ENCODE results near the gene COP1. TPM values are rescaled to one million over a fixed set of nuclear protein-coding genes. Genes with fewer than 3 reads are reported as not detected.

Gene COP1
- total and polyA plus RNA-seq, 2 of the 4 experiments (the other 2 are of a cell fraction) = 17.8 to 35.0 TPM

DNA sequence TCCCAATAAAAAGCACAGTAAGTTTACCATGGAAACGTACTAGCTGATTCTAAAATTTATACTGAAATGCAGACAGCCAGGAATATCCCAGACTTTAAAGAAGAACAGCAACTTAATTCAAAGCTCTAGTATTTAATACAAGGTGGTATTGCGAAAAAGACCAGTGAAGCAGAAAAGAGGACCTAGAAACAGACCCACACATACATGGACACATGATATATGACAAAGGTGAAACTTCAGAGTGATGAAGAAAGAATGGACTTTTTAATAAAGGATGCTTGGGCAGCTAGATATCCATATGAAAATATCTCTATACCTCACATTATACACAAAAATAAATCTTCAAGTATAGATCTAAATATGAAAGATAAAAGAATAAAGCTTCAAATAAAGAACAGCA is 62.6 kb downstream of the COP1 start (continued):
- TF ChIP-seq CHD1 (IDR thresholded peaks at IDR 0.05; ENCODE audit: low read depth, low read length) = no peak
- no peak for TF ChIP-seq RFX5 (IDR thresholded peaks at IDR 0.05; ENCODE audit: low read depth, low read length)
- TF ChIP-seq SMC3 (IDR thresholded peaks at IDR 0.05; ENCODE audit: low read depth, low read length) = no peak
- no peak for TF ChIP-seq FOS (IDR thresholded peaks at IDR 0.05; ENCODE audit: low read depth, low read length)

DNA sequence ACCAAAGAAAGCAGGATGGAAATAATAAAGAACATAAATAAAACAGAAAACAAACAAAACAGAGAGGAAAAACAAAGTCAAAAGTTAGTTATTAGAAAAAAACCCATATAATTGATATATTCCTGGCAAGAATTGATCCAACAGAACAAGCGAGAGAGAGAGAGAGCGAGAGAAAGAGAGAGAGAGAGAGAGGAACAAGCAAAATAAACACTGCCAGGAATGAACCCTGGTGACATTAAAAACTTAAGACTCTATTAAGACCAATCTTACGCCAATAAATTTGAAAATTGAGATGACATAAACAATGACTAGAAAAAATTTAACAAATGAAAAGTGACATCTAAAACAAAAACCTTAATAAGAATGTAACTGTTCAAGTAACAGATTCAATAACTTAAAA is 64.1 kb downstream of the COP1 start:
- intact Hi-C loops (cut with micrococcal nuclease) = no loop called here

More for the DNA sequence above, 64.1 kb downstream of the COP1 start:
- BruUV-seq (replicated peaks) = no TSS peak
- Histone ChIP-seq H3K4ac (ENCODE audit: low read depth, low read length) (no peak overlapping the region), H2BK120ac (ENCODE audit: low read depth, low read length) (no peak overlapping the region), H4K8ac (ENCODE audit: low read depth in 2 of 2, low read length in 2 of 2) (no peak overlapping the region), H3K9ac (ENCODE audit: low read depth, low read length) (no peak overlapping the region), H3K4me2 (ENCODE audit: low read depth, low read length) (no peak overlapping the region), H3K27me3 (ENCODE audit: control insufficient read depth, insufficient read depth, low read length) (no peaks in the 10 kb centered on the region), H3K36me3 (ENCODE audit: control insufficient read depth, insufficient read depth, low read length) (peaks cover 2% of the 10 kb centered on the region), H3K56ac (ENCODE audit: extremely low read depth, insufficient read depth, low read length) (no peak overlapping the region), H3K4me3 (ENCODE audit: insufficient read depth, low read depth, low read length) (no peak overlapping the region), H2BK5ac (ENCODE audit: low read depth, low read length, poor library complexity, severe bottlenecking) (no peak overlapping the region), H3K79me1 (ENCODE audit: low read depth in 1 of 2, low read length in 2 of 2) (peaks cover 23 to 33% of the 10 kb centered on the region in 2 experiments), H3K14ac (replicated peaks; ENCODE audit: low read depth, low read length) (no peak overlapping the region), H2BK20ac (ENCODE audit: low read depth, low read length) (no peak overlapping the region), H4K20me1 (ENCODE audit: insufficient read depth, low read length) (peaks cover 13% of the 10 kb centered on the region; the same call in 1 of the 2 replicates), H2AK9ac (replicated peaks; ENCODE audit: low read depth, low read length, poor library complexity) (no peak overlapping the region), H2BK15ac (ENCODE audit: low read depth, low read length) (no peak overlapping the region), H3K27ac (ENCODE audit: insufficient read depth, low read length) (no peak overlapping the region), H4K91ac (ENCODE audit: insufficient read depth, low read depth, low read length) (no peak overlapping the region), H2AFZ (replicated peaks; ENCODE audit: low read length, poor library complexity) (no peak overlapping the region), H3K18ac (ENCODE audit: low read depth, low read length) (no peak overlapping the region), H4K5ac (ENCODE audit: low read depth, low read length) (no peak overlapping the region), H3K9me1 (ENCODE audit: insufficient read depth, low read length) (0 out of 2 replicates have a peak, but pooled peaks cover 3% of the 10 kb centered on the region), H2AK5ac (ENCODE audit: low read depth, low read length) (no peak overlapping the region), H3K23ac (ENCODE audit: low read depth, low read length) (no peak overlapping the region), H3K9me3 (ENCODE audit: control insufficient read depth, insufficient read depth, low read length) (no peaks in the 10 kb centered on the region), H3K4me1 (ENCODE audit: control insufficient read depth, insufficient read depth, low read length) (no peaks in the 10 kb centered on the region)
- ChIA-PET CTCF (no interaction called here), POLR2A (ENCODE audit: unreplicated experiment) (no interaction called here)
- ATAC-seq (ENCODE audit: low read depth) (no peak), DNase-seq (no peak)
- in situ Hi-C loops (cut with MboI; ENCODE audit: low sequenced_read_pairs) (no loop called here), dilution Hi-C loops (cut with HindIII; ENCODE audit: low sequenced_read_pairs, unreplicated experiment) (no loop called here)
- TF ChIP-seq MAZ (IDR thresholded peaks at IDR 0.05; ENCODE audit: borderline replicate concordance, low read depth, low read length) (no peak), SMC3 (IDR thresholded peaks at IDR 0.05; ENCODE audit: low read depth, low read length) (no peak), BHLHE40 (IDR thresholded peaks at IDR 0.05; ENCODE audit: low read depth, low read length) (no peak), RCOR1 (IDR thresholded peaks at IDR 0.05; ENCODE audit: insufficient replicate concordance, low read length) (no peak), RAD21 (IDR thresholded peaks at IDR 0.05; ENCODE audit: low read length) (no peak), NFE2L2 (IDR thresholded peaks at IDR 0.05; ENCODE audit: low read depth, low read length) (no peak), RFX5 (IDR thresholded peaks at IDR 0.05; ENCODE audit: low read depth, low read length) (no peak), CEBPB (IDR thresholded peaks at IDR 0.05; ENCODE audit: low read depth, low read length) (no peak), CHD1 (IDR thresholded peaks at IDR 0.05; ENCODE audit: low read depth, low read length) (no peak), MAFK (IDR thresholded peaks at IDR 0.05; ENCODE audit: low read depth, low read length) (no peak)
- TF ChIP-seq, protein P1, sequence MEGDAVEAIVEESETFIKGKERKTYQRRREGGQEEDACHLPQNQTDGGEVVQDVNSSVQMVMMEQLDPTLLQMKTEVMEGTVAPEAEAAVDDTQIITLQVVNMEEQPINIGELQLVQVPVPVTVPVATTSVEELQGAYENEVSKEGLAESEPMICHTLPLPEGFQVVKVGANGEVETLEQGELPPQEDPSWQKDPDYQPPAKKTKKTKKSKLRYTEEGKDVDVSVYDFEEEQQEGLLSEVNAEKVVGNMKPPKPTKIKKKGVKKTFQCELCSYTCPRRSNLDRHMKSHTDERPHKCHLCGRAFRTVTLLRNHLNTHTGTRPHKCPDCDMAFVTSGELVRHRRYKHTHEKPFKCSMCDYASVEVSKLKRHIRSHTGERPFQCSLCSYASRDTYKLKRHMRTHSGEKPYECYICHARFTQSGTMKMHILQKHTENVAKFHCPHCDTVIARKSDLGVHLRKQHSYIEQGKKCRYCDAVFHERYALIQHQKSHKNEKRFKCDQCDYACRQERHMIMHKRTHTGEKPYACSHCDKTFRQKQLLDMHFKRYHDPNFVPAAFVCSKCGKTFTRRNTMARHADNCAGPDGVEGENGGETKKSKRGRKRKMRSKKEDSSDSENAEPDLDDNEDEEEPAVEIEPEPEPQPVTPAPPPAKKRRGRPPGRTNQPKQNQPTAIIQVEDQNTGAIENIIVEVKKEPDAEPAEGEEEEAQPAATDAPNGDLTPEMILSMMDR (conservative IDR thresholded peaks at IDR 0.05; ENCODE audit: low read depth, low read length) = no peak
- TF ChIP-seq, protein P2, sequence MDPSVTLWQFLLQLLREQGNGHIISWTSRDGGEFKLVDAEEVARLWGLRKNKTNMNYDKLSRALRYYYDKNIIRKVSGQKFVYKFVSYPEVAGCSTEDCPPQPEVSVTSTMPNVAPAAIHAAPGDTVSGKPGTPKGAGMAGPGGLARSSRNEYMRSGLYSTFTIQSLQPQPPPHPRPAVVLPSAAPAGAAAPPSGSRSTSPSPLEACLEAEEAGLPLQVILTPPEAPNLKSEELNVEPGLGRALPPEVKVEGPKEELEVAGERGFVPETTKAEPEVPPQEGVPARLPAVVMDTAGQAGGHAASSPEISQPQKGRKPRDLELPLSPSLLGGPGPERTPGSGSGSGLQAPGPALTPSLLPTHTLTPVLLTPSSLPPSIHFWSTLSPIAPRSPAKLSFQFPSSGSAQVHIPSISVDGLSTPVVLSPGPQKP (IDR thresholded peaks at IDR 0.05; ENCODE audit: borderline replicate concordance, low read depth, low read length) = no peak
- TF ChIP-seq, protein P3, sequence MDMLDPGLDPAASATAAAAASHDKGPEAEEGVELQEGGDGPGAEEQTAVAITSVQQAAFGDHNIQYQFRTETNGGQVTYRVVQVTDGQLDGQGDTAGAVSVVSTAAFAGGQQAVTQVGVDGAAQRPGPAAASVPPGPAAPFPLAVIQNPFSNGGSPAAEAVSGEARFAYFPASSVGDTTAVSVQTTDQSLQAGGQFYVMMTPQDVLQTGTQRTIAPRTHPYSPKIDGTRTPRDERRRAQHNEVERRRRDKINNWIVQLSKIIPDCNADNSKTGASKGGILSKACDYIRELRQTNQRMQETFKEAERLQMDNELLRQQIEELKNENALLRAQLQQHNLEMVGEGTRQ (IDR thresholded peaks at IDR 0.05; ENCODE audit: low read depth, low read length) = no peak
- WGBS, 2 experiments (ENCODE audit: extremely low coverage in 2 of 2, insufficient read length in 1 of 2) = no CpG with 5 or more reads among the region's 3 CpGs

Data from IMR-90 (cell line).